ENCODE results near the gene TMEM156.
"Not testable (repeated sequence)": the region's sequence is repeated elsewhere in the genome, so short reads cannot be mapped to it uniquely, and the experiment has no call there.

TMEM156 gene

DNA sequence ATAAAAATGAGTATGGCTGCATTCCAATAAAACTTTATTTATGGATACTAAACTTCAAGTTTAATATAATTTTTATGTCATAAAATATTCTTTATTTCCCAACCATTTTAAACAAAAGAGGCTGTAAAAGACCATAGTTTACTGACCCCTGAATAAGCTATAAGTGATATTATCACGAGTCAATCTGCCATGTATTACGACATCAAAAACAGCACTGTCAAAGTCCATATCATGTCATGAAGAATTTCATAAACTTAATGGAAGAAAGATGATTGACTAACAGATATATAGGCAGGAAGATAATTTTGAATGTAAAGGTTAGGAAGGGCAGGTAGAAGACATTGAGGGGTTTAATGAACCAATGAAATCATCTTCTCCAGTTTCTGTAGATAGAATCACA lies 18.2 kb downstream of the TMEM156 start (continued):
- TF ChIP-seq ZNF777 (tag by site-specific recombination; IDR thresholded peaks at IDR 0.05; ENCODE audit: borderline replicate concordance) (no peak), ZNF747 (tag by site-specific recombination; IDR thresholded peaks at IDR 0.05) (no peak), MYNN (tag by site-specific recombination; IDR thresholded peaks at IDR 0.05; ENCODE audit: borderline replicate concordance) (no peak), KLF16 (tag by site-specific recombination; IDR thresholded peaks at IDR 0.05) (no peak), SALL2 (tag by site-specific recombination; IDR thresholded peaks at IDR 0.05; ENCODE audit: borderline replicate concordance) (no peak), IKZF3 (tag by site-specific recombination; IDR thresholded peaks at IDR 0.05) (no peak), YY2 (tag by site-specific recombination; IDR thresholded peaks at IDR 0.05) (no peak)
- TF ChIP-seq, protein P1, sequence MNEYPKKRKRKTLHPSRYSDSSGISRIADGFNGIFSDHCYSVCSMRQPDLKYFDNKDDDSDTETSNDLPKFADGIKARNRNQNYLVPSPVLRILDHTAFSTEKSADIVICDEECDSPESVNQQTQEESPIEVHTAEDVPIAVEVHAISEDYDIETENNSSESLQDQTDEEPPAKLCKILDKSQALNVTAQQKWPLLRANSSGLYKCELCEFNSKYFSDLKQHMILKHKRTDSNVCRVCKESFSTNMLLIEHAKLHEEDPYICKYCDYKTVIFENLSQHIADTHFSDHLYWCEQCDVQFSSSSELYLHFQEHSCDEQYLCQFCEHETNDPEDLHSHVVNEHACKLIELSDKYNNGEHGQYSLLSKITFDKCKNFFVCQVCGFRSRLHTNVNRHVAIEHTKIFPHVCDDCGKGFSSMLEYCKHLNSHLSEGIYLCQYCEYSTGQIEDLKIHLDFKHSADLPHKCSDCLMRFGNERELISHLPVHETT (tag by site-specific recombination; IDR thresholded peaks at IDR 0.05): no peak
- TF ChIP-seq, protein P2, sequence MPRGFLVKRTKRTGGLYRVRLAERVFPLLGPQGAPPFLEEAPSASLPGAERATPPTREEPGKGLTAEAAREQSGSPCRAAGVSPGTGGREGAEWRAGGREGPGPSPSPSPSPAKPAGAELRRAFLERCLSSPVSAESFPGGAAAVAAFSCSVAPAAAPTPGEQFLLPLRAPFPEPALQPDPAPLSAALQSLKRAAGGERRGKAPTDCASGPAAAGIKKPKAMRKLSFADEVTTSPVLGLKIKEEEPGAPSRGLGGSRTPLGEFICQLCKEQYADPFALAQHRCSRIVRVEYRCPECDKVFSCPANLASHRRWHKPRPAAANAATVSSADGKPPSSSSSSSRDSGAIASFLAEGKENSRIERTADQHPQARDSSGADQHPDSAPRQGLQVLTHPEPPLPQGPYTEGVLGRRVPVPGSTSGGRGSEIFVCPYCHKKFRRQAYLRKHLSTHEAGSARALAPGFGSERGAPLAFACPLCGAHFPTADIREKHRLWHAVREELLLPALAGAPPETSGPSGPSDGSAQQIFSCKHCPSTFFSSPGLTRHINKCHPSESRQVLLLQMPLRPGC (tag by site-specific recombination; IDR thresholded peaks at IDR 0.05): no peak

DNA sequence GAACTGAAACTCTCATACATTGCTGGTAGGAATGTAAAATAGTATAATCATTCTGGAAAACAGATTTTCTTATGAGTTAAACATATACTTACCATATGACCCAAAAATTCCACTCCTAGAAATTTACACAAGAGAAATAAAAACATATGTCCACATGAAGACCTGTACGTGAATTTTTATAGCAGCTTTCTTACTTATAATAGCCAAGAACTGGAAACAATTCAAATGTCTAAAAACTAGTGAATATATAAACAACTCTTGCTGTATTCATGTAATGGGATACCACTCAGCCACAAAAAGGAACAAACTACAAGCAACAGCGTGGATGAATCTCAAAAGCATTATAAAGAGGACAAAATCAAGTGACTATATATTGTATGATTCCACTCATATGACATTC lies 27.5 kb downstream of the TMEM156 start:
- Histone ChIP-seq H3K4me3 (ENCODE audit: low read depth, low read length) (no peak overlapping the region), H3K27ac (ENCODE audit: extremely low read depth, low read depth, low read length) (no peak overlapping the region), H3K9me3 (ENCODE audit: control insufficient read depth, insufficient read depth, low read depth, low read length) (no peaks in the 10 kb centered on the region), H3K4me1 (ENCODE audit: control insufficient read depth, insufficient read depth, low read length) (no peaks in the 10 kb centered on the region), H3K36me3 (ENCODE audit: control insufficient read depth in 2 of 2, insufficient read depth in 1 of 2, low read length in 2 of 2) (no peaks in the 10 kb centered on the region)
- ChIA-PET POLR2A (no interaction called here), CTCF (no interaction called here)
- TF ChIP-seq, protein P3, sequence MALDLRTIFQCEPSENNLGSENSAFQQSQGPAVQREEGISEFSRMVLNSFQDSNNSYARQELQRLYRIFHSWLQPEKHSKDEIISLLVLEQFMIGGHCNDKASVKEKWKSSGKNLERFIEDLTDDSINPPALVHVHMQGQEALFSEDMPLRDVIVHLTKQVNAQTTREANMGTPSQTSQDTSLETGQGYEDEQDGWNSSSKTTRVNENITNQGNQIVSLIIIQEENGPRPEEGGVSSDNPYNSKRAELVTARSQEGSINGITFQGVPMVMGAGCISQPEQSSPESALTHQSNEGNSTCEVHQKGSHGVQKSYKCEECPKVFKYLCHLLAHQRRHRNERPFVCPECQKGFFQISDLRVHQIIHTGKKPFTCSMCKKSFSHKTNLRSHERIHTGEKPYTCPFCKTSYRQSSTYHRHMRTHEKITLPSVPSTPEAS (tag by site-specific recombination; IDR thresholded peaks at IDR 0.05): no peak
- TF ChIP-seq ZNF830 (tag by site-specific recombination; IDR thresholded peaks at IDR 0.05; ENCODE audit: low read depth) (no peak), ZNF266 (tag by site-specific recombination; IDR thresholded peaks at IDR 0.05; ENCODE audit: low read depth) (no peak), ZSCAN23 (tag by site-specific recombination; IDR thresholded peaks at IDR 0.05) (no peak), ZNF623 (tag by site-specific recombination; IDR thresholded peaks at IDR 0.05) (no peak), ZNF768 (tag by site-specific recombination; IDR thresholded peaks at IDR 0.05) (no peak), ZEB2 (tag by site-specific recombination; IDR thresholded peaks at IDR 0.05) (no peak), ZNF175 (tag by site-specific recombination; IDR thresholded peaks at IDR 0.05) (no peak), ZNF426 (tag by site-specific recombination; IDR thresholded peaks at IDR 0.05) (no peak), ZNF777 (tag by site-specific recombination; IDR thresholded peaks at IDR 0.05; ENCODE audit: borderline replicate concordance) (no peak)
- TF ChIP-seq, protein P4, sequence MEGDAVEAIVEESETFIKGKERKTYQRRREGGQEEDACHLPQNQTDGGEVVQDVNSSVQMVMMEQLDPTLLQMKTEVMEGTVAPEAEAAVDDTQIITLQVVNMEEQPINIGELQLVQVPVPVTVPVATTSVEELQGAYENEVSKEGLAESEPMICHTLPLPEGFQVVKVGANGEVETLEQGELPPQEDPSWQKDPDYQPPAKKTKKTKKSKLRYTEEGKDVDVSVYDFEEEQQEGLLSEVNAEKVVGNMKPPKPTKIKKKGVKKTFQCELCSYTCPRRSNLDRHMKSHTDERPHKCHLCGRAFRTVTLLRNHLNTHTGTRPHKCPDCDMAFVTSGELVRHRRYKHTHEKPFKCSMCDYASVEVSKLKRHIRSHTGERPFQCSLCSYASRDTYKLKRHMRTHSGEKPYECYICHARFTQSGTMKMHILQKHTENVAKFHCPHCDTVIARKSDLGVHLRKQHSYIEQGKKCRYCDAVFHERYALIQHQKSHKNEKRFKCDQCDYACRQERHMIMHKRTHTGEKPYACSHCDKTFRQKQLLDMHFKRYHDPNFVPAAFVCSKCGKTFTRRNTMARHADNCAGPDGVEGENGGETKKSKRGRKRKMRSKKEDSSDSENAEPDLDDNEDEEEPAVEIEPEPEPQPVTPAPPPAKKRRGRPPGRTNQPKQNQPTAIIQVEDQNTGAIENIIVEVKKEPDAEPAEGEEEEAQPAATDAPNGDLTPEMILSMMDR (tag by site-specific recombination; IDR thresholded peaks at IDR 0.05): no peak
- TF ChIP-seq, protein P5, sequence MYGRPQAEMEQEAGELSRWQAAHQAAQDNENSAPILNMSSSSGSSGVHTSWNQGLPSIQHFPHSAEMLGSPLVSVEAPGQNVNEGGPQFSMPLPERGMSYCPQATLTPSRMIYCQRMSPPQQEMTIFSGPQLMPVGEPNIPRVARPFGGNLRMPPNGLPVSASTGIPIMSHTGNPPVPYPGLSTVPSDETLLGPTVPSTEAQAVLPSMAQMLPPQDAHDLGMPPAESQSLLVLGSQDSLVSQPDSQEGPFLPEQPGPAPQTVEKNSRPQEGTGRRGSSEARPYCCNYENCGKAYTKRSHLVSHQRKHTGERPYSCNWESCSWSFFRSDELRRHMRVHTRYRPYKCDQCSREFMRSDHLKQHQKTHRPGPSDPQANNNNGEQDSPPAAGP (tag by site-specific recombination; IDR thresholded peaks at IDR 0.05): no peak

DNA sequence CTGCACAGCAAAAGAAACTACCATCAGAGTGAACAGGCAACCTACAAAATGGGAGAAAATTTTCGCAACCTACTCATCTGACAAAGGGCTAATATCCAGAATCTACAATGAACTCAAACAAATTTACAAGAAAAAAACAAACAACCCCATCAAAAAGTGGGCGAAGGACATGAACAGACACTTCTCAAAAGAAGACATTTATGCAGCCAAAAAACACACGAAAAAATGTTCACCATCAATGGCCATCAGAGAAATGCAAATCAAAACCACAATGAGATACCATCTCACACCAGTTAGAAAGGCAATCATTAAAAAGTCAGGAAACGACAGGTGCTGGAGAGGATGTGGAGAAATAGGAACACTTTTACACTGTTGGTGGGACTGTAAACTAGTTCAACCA lies 30.2 kb downstream of the TMEM156 start:
- H3K36me3 ChIP-seq (ENCODE audit: control insufficient read depth in 2 of 2, insufficient read depth in 1 of 2, low read length in 2 of 2); POLR2A ChIA-PET: not testable (repeated sequence)

More for the DNA sequence above, 30.2 kb downstream of the TMEM156 start:
- CTCF ChIA-PET; H3K27ac ChIP-seq (ENCODE audit: extremely low read depth, low read depth, low read length); H3K4me1 ChIP-seq (ENCODE audit: control insufficient read depth, insufficient read depth, low read length); H3K4me3 ChIP-seq (ENCODE audit: low read depth, low read length); H3K9me3 ChIP-seq (ENCODE audit: control insufficient read depth, insufficient read depth, low read depth, low read length): not testable (repeated sequence)
